Spleen (tissue), 7 donors: Measurements from ENCODE around the gene DPF1.

ENCODE experiments used
- CTCF ChIP-seq, 11 experiments: fragments of 200-600 bp in 7 of 11; fragments of 450-650 bp in 4 of 11; sonication (generic) in 4 of 11; IDR thresholded peaks in 8 of 11; conservative IDR thresholded peaks in 3 of 11; 1 replicate in 7 of 11; 2 replicates in 4 of 11; pipeline versions ENCODE4 v1.4.0 to v1.8.0; 2016 to 2021; ENCODE audit warnings: antibody characterized with exemption in 11 of 11, inconsistent platforms in 4 of 11, mild to moderate bottlenecking in 1 of 11
- POLR2A ChIP-seq, 3 donors: fragments of 450-650 bp; IDR thresholded peaks; one replicate each; pipeline ENCODE4 v1.5.1; 2017; ENCODE audit warnings: antibody characterized with exemption in 3 of 3, mild to moderate bottlenecking in 1 of 3
- donor health status: DM: no; HTN: no; CAD: no; lungs with moderate emphysema.
- donor health status: DM: no; HTN: no; CAD: no.
- donor health status: DM: no; HTN: no; CAD: no.

- no peak for TF ChIP-seq CTCF (IDR thresholded peaks at IDR 0.05 in 8 of 11, conservative IDR thresholded peaks at IDR 0.05 in 3 of 11)
- no peak for TF ChIP-seq POLR2A (IDR thresholded peaks at IDR 0.05)
These were observed 19.9 kb downstream of the DPF1 start for GRCh38 chr19:38204096-38204495.
